HG02981 (cell line): ENCODE results near the gene FZR1.

Source experiments
- ATAC-seq: cut with Tn5 transposase; IDR thresholded peaks from one replicate; pipeline ENCODE4 v1.9.1; 2021; ENCODE audit warnings: mild to moderate bottlenecking, moderate library complexity; ENCODE audit not compliant: unreplicated experiment

FZR1 gene

DNA sequence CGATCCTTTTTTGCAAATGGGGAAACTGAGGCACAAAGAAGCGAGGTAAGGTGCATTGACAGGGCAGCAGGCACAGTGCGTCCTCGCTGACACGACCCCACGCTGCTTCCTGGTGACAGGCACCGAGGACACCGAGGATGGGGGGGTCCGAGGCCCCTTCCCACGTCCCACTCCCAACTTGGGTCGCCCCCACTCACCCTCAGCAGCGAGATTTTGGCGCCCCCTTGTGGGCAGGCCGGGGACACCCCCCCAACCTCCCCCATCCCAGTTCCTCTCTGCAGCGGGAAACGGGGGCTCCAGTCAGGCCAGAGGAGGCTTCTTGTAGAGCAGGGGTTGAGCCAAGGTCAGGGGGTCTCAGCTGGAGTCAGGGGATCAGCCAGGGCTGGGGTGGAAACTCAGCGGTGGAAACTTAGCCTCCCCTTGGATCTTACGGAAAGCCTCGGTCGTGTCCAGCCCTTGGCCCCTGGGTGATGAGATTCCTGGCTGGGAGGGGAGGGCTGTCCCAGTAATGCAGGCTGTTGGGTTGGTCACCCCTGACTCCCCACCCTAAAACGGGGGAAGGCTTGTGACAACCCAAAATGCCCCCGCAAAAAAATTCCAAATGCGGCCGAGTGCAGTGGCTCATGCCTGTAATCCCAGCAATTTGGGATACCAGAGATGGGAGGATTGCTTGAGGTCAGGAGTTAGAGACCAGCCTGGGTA, 34.0 kb upstream of the FZR1 start:
- no peak for ATAC-seq

DNA sequence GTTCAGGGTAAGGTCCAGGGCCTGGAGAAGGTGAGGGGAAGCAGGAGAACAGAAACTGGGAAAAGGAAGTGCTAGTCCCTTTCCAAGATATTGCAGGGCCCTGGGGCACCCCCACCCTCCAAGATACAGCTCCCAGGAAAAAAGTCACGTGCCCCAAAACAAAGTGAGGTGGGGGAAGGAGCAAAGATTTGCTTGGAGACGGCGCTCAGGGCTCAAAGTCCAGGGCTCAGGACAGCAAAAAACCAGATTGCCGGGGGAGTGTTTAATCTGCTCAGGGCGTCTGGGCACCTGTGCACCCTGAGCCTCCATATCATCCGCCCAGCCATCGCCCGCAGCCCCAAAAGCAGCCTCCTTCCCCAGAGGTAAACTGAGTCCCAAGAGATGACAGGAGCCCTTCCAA, 32.1 kb upstream of the FZR1 start:
- no peak for ATAC-seq

DNA sequence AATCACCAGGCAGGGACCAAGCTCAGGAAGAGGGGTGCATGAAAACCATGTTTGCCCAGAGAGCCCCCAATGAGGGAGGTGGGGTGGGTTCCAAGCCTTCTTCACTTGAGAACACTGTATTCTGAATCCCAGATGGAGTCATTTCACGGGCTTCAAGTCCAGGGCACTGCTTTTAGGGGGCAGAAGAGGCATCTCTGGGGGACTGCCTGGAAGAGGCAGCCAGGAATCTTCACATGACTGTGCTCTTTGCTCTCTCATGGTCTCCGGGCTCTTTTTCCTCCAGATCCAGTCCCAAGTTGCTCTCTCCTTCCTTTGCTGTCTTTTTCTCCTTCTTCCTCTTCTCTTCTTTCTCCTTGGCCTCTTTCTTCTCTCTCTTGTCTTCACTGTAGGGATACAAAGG, 31.5 kb upstream of the FZR1 start:
- no peak for ATAC-seq

DNA sequence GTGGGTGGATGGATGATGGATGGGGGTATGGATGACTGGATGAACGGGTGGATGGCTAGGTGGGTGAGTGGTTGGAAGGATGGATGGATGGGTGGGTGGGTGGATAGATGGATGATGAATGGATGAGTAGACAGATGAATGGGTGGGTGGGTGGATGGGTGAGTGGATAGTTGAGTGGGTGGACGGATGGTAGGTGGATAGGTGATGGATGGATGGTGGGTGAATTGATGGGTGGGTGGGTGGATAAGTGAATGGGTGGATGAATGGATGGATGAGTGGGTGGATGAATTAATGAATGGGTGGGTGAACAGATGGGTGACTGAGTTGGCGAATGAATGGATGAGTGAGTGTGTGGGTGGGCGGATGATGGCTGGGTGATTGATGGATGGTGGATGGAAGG, 30.7 kb upstream of the FZR1 start:
- no peak for ATAC-seq

DNA sequence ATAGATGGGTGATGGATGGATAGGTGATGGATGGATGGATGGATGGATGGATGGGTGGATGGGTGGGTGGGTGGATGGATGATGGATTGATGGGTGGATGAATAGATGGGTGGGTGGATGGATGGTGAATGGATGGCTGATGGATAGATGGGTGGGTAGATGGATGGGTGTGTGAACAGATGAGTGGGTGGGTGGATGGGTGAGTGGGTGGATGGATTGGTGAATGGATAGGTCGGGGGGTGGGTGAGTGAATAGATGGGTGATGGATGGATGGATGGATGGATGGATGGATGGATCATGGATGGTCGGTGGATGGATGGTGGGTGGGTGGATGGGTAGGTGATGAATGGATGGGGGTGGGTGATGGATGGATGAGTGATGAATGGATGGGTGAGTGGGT, 29.3 kb upstream of the FZR1 start:
- ATAC-seq: no peak

DNA sequence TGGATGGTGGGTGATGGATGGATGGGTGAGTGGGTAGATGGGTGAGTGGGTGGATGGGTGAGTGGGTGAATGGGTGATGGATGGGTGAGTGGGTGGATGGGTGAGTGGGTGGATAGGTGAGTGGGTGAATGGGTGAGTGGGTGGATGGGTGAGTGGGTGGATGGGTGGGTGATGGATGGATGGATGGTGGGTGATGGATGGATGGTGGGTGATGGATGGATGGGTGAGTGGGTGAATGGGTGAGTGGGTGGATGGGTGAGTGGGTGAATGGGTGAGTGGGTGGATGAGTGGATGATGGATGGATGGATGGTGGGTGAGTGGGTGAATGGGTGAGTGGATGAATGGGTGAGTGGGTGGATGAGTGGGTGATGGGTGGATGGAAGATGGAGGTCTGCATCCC, 28.6 kb upstream of the FZR1 start:
- no peak for ATAC-seq

DNA sequence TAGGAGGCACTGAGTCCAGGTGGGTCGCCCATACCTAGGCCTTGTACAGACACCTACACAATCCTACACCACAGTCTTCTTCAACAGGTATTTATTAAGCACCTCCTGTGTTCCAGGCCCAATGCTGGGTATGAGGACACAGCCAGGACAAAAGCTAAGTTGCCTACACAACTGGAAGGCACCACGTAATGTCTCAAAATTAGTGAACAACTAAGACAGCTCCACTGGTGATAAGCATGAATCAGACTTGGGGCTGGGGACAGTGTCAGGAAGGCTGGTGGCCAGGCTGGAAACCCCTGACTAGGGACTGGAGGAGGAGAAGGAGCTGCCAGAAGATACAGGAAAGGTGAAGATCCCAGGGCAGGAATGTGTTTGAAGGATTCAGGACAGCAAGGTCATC, 28.2 kb upstream of the FZR1 start:
- ATAC-seq: no peak

DNA sequence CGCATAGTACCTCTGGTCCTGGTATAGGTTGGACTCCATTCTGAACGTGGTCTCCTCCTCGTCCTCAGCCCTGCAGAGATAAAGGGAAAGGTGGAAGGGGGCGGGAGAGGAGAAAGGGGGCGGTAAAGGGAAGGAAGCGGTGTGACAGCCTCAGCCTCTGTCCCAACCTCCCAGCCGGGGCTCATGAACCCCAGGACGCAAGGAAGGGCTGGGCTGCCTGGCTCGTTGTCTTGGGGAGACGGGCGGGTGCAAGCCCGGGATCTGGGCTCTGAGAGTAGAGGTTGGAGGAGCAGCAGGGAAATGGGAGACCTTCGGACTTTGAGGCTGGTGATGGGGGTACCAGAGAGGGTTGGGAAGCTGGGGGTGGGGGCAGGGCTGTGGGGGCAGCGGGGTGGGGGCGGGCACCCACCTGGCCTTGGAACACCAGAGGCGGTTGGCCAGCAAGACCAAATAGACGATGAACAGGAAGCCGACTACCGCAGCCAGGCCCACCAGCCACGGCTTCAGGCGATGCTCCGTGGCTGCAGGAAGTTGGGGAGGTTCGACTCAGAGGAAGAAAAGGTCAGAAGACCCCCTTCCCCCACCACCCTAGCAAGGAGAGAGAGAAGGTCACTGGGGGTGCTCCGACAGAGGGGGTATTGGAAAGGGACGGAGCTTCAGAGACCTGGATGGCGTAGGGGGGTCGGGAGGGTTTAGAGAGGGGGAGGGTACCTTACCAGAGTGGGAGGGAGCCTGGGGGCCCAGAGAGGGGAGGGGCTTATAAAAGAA, 27.5 kb upstream of the FZR1 start:
- no peak for ATAC-seq

DNA sequence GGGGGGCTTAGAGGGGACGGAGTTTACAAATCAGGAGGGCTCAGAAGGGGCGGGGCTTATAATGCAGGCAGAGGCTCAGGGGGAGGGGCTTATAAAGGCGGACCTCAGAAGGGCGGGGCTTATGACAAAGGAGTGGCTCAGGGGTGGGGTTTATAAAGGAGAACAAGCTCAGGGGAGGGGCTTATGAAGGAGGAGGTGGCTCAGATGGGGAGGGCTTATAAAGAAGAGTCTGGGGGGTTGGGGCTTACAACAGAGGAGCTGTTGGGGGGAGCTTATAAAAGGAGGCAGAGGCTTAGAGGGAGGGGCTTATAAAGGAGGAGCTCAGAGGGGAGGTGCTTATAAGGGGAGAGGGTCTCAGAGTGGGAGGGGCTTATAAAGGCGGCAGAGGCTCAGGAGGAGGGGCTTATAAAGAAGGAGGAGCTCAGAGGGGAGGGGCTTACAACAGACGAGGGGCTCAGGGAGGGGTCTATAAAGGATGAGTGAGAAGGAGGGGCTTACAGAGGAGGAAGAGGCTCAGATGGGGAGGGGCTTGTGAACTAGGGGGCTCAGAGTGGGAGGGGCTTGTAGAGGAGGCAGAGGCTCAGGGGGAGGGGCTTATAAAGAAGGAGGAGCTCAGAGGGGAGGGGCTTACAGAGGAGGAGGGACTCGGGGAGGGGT, 26.8 kb upstream of the FZR1 start:
- ATAC-seq: no peak

DNA sequence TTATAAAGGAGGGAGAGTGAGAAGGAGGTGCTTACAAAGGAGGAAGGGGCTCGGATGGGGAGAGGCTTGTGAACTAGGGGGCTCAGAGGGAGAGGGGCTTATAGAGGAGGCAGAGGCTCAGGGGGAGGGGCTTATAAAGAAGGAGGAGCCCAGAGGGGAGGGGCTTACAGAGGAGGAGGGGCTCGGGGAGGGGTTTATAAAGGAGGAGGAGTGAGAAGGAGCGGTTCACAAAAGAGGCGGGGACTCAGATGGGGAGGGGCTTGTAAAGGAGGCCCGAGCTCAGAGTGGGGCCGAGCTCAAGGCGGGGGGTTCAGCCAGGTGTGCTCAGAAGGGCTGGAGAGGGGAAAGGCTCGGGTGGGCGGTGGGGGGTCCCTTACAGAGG, 26.3 kb upstream of the FZR1 start:
- ATAC-seq: no peak

DNA sequence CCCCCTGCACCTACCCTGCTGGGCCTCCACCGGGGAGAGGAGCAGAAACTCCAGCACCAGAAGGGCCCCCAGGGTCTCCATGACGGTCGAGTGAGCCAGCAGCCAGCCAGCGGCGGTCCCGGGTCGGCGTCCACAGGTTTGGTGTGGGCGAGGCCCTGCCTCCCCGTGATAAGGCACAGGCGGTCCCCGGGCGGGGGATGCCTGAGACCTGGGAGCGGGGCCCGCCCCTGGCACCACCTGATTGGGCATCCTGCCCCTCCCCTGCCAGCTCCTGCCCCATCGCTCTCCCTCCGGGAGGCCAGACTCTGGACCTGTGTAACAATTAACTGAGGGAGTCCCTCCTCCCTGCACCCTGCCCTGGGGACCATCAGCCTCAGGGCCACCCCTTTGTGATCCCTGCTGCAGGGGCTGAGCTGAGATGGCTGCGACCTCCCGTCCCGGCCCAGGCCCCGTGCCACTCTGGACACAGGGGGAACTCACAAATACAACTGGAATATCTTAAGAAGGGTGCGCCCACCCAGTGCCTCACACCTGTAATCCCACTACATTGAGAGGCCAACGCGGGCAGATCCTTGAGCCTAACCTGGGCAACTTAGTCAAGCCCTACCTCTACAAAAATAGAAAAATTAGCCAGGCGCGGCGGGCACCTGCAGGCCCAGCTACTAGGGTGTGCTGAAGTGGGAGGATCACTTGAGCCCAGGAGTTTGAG, 25.6 kb upstream of the FZR1 start, which contains the start of gene SMIM24:
Gene SMIM24, minus strand, starts transcription at position 143 of the 709 bp plus-strand sequence. Its CDS starts 62 bp downstream, at position 81.
- no peak for ATAC-seq

DNA sequence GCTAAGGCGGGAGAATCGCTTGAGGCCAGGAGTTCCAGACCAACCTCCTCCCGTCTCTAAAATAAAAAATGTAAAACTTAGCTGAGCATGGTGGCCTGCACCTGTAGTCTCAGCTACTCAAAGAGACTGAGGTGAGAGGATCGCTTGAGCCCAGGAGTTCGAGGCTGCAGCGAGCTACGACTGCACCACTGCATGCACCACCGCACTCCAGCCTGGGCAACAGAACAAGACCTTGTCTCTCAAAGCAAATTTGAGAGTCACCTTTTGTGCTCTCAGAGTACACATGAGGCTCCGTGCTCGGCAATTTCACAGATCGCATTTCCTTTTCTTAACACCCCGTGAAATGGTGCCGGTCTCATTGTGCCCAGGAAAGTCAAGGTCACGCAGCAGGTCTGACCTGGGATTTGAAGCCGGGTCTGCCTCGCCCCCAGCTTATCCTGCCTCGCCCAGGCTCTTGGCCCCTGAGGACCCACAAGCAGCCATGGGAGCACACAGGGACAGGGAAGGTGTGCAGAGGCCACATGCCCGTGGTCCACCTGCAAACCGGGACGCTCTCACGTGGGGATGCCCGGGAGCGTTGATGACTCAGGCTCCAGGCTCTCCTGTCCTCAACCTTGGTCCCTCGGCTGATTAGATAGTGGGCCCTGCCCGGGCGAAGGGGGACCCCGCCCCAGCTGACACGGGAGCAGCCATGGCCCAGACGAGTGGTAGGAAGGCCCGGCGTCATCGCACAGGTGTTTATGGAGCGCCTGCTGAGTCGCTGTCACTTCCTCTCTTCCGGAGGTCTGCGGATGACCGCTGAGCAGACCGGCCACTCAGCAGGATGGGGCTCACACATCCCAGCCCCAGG, 24.6 kb upstream of the FZR1 start:
- ATAC-seq: no peak

DNA sequence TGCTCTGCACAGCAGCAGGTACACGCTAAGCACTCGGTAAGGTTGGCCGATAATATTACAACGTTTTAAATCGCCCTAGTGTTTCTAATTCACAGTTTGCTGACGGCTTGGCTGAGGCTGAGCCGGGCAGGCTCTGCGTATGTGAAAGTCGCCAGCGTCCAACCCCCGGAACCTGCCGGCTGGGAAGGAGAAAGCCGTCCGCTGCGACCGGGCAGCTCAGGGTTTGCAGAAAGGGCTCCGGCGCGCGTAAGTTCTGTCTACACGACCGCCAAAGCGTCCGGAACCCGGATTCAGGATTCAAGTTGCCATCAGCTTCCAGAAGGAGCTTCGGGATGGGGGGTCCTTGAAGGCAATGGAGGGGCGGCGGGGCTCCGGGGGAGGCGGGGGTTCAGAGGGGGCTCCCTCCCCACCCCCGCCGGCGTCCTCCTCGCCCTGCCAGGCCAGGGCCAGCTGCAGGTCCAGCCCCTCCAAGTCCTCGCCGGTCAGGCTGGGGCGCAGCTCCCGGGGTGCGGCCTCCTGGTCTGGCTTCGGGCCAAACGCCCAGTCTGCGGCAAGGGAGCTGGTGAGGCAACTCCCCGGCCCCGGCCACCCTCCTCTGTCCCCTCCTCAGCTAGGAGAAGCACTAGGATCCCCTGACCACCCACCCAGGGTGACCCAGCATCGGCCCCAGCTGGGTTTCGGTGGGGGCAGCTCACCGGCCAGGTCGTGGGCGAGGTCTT, 23.4 kb upstream of the FZR1 start:
- no peak for ATAC-seq

DNA sequence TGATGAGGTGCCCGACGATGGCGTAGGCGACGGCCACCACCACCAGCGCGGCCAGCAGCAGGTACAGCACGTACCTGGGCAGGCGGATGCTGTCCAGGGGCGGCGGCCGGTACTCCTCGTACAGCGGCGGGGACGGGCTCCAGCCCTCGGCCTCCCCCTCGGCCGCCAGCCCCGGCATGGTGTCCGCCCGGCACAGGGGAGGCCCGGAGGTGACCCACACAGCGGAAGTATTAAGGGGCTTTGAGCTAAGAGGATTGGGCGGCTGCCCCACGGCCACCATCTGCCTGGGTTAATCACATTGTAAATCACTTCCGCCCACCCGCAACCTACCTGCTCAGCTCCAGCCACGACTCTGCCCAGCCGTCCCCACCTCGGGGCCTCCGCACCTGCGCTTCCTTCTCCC, 22.9 kb upstream of the FZR1 start, which contains the start of gene SMIM44:
Gene SMIM44, minus strand, starts transcription at position 216 of the 403 bp plus-strand sequence. Its CDS starts 38 bp downstream, at position 178.
- no peak for ATAC-seq

DNA sequence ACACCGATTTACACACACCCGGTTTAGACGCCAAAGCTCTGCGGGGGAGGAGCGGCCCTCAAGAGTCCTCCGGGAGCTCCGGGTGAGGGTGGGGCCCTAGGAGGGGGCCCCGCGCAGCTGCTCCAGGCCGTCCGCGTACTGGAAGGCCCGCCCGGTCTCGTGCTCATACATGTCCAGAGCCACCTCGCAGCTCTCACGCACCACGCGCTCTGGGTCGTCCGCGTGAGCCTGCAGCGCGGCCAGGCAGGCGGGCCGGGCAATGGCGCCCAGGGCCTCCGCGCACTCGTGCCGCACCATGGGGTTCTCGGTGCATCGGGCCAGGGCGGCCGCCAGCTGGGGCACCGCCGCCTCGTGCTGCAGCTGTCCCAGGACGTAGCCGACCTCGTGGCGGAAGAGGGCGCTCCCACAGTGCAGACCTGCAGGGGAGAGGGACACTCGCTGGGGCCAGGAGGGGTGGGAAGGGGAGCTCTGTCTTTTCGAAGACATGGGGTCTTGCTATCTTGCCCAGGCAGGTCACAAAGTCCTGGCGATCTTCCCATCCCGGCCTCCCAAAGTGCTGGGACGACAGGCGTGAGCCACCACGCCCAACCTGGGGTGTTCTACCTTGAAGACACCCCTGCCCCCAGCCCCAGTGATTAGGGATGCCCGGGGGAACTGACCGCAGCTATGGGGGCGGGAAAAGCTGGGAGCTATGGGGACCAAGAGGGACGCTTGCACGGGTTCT, 14.6 kb upstream of the FZR1 start:
- ATAC-seq: no peak

DNA sequence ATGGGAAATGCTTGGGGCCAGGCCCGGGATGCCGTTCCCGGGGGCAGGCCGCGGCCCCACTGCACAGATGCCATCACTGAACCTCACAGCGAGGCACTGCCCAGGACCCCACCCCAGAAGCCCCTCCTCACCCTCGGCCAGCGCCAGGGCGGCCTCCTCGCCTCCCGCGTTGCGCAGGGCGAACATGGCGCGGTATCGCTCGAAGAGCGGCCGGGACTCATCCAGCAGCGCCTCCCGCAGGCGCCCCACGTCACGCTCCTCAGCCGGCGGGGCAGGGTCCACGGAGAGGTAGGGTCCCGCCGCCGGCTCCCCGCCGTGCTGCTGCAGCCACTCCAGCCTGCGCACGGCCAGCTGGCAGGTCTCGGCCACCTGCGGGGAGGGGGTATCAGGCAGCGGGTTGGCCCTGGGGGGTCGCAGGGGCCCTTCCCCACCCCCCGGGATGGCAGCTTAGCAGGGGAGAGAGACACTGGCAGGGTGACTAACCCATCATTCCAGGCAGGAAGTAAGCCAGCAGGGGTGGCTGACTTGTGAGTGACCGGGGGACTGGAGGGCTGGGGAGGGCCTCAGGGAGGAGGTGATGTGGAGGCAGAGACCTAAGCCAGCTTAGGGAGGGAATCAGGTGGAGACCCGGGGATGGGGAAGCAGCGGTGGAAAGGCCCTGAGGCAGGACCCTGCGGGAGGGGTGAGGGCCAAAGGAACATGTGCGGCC, 13.8 kb upstream of the FZR1 start:
- no peak for ATAC-seq

DNA sequence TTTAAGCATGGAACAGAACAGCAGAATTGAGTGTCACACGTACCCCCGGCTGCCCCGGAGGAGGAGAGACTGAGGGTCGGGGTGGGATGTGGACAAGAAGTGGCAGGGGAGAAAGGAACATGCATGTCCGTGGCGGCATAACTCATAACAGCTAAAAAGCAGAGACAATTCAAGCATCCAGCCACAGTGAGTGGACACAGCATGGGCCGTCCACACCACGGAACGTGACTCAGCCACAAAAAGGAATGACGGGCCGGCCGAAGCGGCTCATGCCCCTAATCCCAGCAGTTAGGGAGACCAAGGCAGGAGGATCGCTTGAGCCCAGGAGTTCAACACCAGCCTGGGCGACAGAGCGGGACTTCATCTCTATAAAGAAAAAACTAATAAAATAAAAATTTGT, 13.2 kb upstream of the FZR1 start:
- ATAC-seq: no peak

DNA sequence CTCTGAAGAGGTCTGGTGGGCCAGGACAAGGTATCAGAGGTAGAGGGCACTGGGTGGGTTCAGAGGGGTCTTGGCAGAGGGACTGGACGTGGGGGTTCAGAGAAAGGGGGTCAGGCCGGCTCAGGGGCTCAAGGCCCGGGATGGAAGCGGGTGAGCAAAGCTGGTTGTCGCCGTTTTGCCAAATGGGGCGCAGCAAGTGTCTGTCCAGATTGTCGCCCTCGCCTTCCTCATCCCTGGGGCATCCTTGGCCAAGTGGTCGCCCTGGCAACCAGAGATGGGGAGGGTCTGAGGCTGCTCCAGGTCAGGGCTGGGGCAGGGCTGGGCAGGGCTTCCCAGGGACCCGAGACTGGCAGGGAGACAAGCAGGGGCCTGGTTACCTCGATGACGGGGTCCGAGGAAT, 12.5 kb upstream of the FZR1 start:
- no peak for ATAC-seq
